Measurements from ENCODE around the gene CDK10. TPM values are rescaled to one million over a fixed set of nuclear protein-coding genes. Genes with fewer than 3 reads are reported as not detected.
"Not testable (repeated sequence)": the region's sequence is repeated elsewhere in the genome, so short reads cannot be mapped to it uniquely, and the experiment has no call there.

Gene CDK10
- total RNA-seq, 4 donors from 2014 or later = 20.8 to 45.1 (median 25.7) TPM

- 92% methylated on average over 13 of the region's 13 CpGs for WGBS
These were observed 2.7 kb downstream of the CDK10 start for GRCh38 chr16:89689142-89689541.

GRCh38 chr16:89689621-89690020, 3.1 kb downstream of the CDK10 start:
- H3K27ac ChIP-seq (replicated peaks in 1 of 4); H3K4me3 ChIP-seq; intact Hi-C loops (cut with DNase I); H3K9me3 ChIP-seq; DNase-seq (ENCODE audit: extremely low spot score); H3K27me3 ChIP-seq: not testable (repeated sequence)
- Histone ChIP-seq H3K36me3 (peaks cover 30 to 57% (median 50%) of the 10 kb centered on the region in 4 donors), H3K4me1 (peaks cover 9 to 21% (median 18%) of the 10 kb centered on the region in 4 donors)
- 70% methylated on average over 4 of the region's 4 CpGs for WGBS

More at GRCh38 chr16:89689142-89689541, 2.7 kb downstream of the CDK10 start:
- DNase-seq (ENCODE audit: extremely low spot score) = no peak
- TF ChIP-seq POLR2AphosphoS5 (IDR thresholded peaks at IDR 0.05) = no peak
- no peak for TF ChIP-seq EP300 (IDR thresholded peaks at IDR 0.05)
- TF ChIP-seq POLR2A (IDR thresholded peaks at IDR 0.05; ENCODE audit: low read depth) = no peak
- no peak for TF ChIP-seq CTCF (IDR thresholded peaks at IDR 0.05)
- H3K4me1 ChIP-seq = peaks cover 9 to 21% (median 18%) of the 10 kb centered on the region in 4 donors
- H3K27me3 ChIP-seq = no peaks in the 10 kb centered on the region
- no peak overlapping the region for H3K4me3 ChIP-seq
- H3K9me3 ChIP-seq = no peaks in the 10 kb centered on the region
- no peak overlapping the region for H3K27ac ChIP-seq (replicated peaks in 1 of 4)
- intact Hi-C loops (cut with DNase I) = no loop called here
- peaks cover 26 to 52% (median 45%) of the 10 kb centered on the region in 4 donors for H3K36me3 ChIP-seq

- Histone ChIP-seq H3K27me3 (no peaks in the 10 kb centered on the region), H3K4me1 (peaks cover 9 to 21% (median 18%) of the 10 kb centered on the region in 4 donors), H3K36me3 (peaks cover 30 to 65% (median 57%) of the 10 kb centered on the region in 4 donors), H3K9me3 (no peaks in the 10 kb centered on the region), H3K27ac (replicated peaks in 1 of 4) (no peak overlapping the region), H3K4me3 (no peak overlapping the region)
- WGBS = 94% methylated on average over 14 of the region's 16 CpGs
- TF ChIP-seq POLR2A (IDR thresholded peaks at IDR 0.05; ENCODE audit: low read depth) = no peak
- TF ChIP-seq EP300 (IDR thresholded peaks at IDR 0.05) = no peak
- no peak for TF ChIP-seq POLR2AphosphoS5 (IDR thresholded peaks at IDR 0.05)
- no peak for TF ChIP-seq CTCF (IDR thresholded peaks at IDR 0.05)
- intact Hi-C loops (cut with DNase I) = no loop called here
- no peak for DNase-seq (ENCODE audit: extremely low spot score)
These were observed 4.0 kb downstream of the CDK10 start for GRCh38 chr16:89690392-89690901.

GRCh38 chr16:89691231-89691985, 4.9 kb downstream of the CDK10 start:
- Histone ChIP-seq H3K36me3 (peaks cover 30 to 75% (median 65%) of the 10 kb centered on the region in 4 donors), H3K4me1 (peaks cover 6 to 16% (median 12%) of the 10 kb centered on the region in 4 donors), H3K9me3 (no peaks in the 10 kb centered on the region), H3K27ac (replicated peaks in 1 of 4) (no peak overlapping the region), H3K4me3 (no peak overlapping the region), H3K27me3 (no peaks in the 10 kb centered on the region)
- WGBS = 92% methylated on average over 17 of the region's 21 CpGs
- intact Hi-C loops (cut with DNase I) = no loop called here
- TF ChIP-seq EP300 (IDR thresholded peaks at IDR 0.05) (no peak), POLR2AphosphoS5 (IDR thresholded peaks at IDR 0.05) (no peak), CTCF (IDR thresholded peaks at IDR 0.05) (no peak), POLR2A (IDR thresholded peaks at IDR 0.05; ENCODE audit: low read depth) (no peak)
- DNase-seq (ENCODE audit: extremely low spot score) = no peak

- WGBS = 87% methylated on average over 7 of the region's 13 CpGs
These were observed 5.6 kb downstream of the CDK10 start for GRCh38 chr16:89691986-89692569.

More at GRCh38 chr16:89691986-89692569, 5.6 kb downstream of the CDK10 start:
- intact Hi-C loops (cut with DNase I) = no loop called here
- DNase-seq (ENCODE audit: extremely low spot score) = no peak
- peaks cover 30 to 81% (median 69%) of the 10 kb centered on the region in 4 donors for H3K36me3 ChIP-seq
- no peak overlapping the region for H3K27ac ChIP-seq (replicated peaks in 1 of 4)
- no peak overlapping the region for H3K4me3 ChIP-seq
- no peaks in the 10 kb centered on the region for H3K27me3 ChIP-seq
- no peak for TF ChIP-seq CTCF (IDR thresholded peaks at IDR 0.05)
- TF ChIP-seq EP300 (IDR thresholded peaks at IDR 0.05) = no peak
- TF ChIP-seq POLR2AphosphoS5 (IDR thresholded peaks at IDR 0.05) = no peak
- TF ChIP-seq POLR2A (IDR thresholded peaks at IDR 0.05; ENCODE audit: low read depth) = no peak
- peaks cover 6 to 15% (median 10%) of the 10 kb centered on the region in 4 donors for H3K4me1 ChIP-seq
- no peaks in the 10 kb centered on the region for H3K9me3 ChIP-seq

All from esophagus muscularis mucosa (tissue), 4 donors.